Activated CD8-positive, alpha-beta memory T cell treated with anti-CD3 and anti-CD28 coated beads for 1 hour (primary cell): Measurements from ENCODE around the gene FBP1.

Source experiments
- DNase-seq, 2 donors: peaks; one replicate each; pipeline ENCODE4 v3.0.0-alpha.2; 2020; ENCODE audit warnings: low read depth in 1 of 2; ENCODE audit errors: extremely low read depth in 1 of 2

Gene FBP1

DNA sequence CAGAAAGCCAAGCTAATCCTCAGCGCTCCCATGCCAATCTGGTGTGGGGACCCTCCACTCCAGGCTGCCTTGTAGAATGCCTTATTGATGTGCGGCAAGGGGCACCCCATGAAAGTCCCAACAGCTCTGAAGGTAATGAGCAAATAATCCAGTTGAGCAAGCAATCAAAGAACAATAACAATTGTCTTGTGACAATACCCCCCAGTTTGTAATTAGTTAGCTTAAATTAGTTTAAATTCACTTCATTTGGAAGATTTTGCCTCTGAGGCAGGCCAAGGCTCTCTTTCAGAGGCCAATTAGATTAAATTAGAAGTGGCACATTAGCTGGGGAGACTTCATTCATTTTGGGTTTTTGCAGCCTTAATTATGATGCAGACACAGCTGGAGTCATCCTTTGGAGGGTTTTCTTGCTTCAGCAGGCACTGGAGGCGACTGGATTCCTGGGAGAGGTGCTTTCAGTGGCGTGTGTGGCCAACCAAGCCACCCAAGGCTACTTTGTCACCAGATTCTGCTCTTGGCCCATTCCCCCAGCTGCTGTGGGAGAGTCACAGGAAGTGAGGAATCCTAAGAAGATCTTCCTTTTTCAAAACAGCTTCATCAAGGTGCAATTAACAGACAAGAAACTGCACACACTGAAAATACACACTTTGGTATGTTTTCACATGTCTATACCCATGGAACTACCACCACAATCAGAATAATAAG, 17.9 kb upstream of the FBP1 start:
- no peak for DNase-seq

- no peak for DNase-seq
These were observed 16.9 kb upstream of the FBP1 start for GRCh38 chr9:94656200-94656599.

GRCh38 chr9:94655739-94656138, 16.4 kb upstream of the FBP1 start:
- no peak for DNase-seq

DNA sequence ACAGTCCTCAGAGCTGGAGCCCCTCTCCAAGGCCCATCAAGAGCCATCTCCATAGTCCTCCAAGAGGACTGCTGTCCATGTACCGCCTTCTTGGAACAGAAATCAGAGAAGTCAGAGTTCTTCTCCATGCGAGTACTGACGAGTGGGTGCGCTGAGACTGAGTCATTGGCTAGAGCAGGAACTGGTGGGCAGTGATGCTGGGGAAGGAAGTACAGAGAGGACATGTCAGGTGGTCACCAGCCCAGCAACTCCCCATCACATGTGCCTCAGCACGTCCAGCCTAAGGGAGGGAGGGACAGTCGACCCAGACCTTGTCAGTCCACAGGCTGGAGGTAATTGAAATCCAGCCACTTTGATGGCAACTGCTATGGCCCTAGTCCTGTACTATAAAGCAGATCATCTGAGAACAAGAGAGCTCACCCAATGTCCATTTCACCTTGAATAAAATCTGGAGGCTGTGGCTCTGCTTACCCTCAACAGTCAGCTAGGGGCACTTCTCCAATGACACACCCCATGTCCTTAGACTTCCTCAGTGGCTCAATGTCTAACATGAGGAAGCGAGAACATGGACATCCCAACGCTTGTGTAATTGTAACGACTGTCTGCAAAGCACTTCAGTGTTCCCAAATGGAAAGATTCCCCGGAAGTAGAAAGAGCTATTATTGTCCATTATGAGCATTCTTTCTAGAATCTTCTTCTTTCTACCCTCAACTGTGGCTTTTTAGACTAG, 15.0 kb upstream of the FBP1 start:
- no peak for DNase-seq

DNA sequence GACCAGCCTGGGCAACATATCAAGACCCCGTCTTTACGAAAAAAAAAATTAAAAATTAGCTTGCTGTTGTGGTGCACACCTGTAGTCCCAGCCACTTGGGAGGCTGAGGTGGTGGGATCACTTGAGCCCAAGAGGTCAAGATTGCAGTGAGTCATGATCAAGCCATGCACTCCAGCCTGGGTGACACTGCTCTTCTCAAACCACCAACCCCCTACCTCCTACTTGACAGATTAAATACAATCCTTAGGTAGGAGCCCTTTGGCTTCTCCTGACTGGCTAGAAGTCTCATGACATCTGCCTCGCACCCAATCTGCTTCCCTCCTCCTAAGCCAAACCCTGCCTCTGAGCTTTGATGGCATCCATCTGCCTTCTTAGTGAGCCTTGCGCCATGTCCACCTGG, 11.6 kb upstream of the FBP1 start:
- DNase-seq = no peak

DNA sequence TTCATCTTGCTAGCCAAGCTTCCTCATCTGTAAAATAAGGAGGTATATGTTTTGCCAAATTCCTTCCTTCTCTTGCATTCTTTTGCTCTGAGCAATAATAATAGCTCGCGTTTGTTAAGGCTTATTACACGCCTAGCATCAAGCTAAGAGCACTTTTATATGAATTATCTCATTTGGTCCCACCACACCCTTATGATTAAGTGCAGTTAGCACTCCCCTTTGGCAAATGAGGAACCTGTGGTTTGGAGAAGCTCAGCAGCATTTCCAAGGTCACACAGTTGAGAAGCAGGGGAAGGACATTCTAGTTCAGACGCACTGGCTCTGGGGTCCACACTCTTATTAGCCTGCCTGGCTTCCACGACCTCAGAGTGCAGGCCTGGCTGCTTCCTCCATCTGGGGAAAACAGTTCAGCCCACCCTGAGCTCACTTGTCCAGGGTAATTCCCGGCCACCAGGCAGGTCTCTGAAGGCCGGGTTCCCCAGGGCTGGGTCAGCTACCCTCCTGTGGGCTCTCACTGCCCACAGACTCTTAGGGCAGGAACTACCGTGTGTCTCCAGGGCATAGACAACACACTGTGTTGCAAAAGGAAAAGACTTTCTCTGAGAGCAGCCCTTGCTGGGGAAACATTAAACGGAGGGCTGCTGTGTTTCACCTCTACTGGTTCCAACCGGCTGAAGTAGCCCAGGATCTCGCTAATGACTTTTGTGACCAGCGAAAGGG, 9.9 kb upstream of the FBP1 start:
- no peak for DNase-seq

DNA sequence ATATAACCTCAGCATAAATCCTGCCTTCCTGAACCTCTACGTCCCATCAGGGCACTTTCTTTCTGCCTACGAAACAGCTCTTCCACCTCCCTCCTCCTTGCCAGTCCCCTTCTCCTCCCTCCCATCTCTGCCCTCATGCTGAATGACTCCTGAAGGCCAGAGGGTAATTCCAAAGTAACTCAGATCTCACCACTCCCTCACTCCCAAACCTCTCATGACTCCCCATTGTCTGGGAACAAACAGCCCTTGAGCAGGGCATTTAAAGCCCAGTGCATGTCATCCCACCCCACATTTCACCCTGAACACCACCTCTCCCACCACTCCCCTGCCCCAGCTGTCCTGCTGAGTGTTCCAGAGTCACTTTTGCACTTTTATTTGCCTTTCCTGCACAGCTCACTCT, 8.9 kb upstream of the FBP1 start:
- no peak for DNase-seq

GRCh38 chr9:94645901-94646300, 6.6 kb upstream of the FBP1 start:
- DNase-seq = no peak

DNA sequence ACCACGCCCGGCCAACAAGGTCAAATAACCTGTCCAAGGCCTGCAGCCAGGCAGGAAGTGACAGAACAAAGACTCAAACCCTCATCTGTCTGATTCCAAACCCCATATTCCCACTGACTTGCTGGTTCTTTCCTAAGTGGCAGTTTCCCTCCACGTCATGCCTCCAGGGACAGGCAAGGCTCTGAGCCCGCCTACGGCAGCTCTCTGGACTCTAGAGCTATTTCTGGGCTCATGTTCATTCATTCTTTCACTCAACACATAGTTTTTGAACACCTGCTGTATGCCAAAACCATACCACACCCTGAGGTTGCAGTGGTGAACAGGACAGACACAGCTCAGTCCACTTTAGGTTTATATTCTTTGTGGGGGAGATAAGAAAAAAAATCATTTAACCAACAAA, 5.2 kb upstream of the FBP1 start:
- DNase-seq = no peak

- no peak for DNase-seq
These were observed 4.4 kb upstream of the FBP1 start for GRCh38 chr9:94643741-94644140.

- no peak for DNase-seq
These were observed 3.9 kb upstream of the FBP1 start for GRCh38 chr9:94643176-94643575.

DNA sequence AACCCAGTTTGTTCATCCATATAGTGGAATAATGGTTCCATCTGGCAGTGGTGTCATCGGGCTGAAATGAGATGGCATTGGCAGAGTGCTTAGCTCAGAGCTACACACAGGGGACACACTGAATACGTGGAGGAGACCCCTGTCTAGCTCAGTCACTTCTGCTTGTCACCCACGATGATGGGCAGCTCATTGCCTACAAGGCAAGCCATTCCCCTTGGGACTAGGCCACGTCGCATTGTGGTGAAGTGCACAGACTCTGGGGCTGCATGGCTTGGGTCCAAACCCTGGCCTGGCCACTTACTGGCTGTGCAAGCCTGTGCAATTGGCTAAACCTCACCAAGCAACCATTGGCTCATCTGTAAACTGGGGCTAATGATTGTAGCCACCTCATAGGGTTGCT, 3.2 kb upstream of the FBP1 start:
- no peak for DNase-seq

GRCh38 chr9:94639999-94640376, 670 bp upstream of the FBP1 start:
- no peak for DNase-seq

GRCh38 chr9:94638335-94639060, 820 bp downstream of the FBP1 start:
- DNase-seq = no peak

GRCh38 chr9:94632737-94633136, 6.6 kb downstream of the FBP1 start:
- no peak for DNase-seq

DNA sequence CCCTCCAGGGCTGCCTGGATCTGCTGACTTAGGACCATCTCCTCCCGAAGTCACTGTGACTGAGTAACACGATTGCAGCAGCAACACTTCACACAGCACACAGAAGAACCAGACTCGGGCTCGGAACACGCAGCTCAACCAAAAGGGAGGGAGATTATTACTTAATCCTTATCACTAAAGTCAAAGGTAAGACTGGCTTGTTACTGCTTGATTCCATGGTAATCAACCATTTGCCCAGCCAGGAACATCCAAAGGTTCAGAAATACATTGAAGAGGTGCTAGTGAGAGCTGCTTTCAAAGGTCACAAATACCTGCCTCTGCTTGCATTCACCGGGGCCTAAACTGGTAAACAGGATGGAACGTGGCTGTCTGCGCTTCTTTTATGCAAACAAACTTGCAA, 7.7 kb downstream of the FBP1 start:
- DNase-seq = no peak

DNA sequence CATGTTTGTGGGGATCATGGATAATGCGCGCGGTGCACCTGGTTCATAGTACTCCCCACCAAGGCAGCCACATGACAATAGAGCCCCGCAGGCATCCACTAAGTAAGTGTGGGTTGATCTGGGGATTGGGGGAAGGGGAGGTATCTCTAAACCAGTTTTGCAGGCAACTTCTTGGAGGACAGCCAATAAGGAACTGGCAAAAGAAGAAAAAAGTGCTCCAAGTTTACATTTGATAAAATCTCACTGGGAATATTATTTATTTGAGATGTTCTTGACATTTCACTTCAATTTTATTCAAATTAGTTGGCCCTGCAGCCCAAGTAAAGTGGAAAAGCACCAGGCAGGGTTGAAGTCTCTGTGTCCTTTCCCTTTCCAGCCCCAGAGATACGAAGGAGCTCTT, 8.5 kb downstream of the FBP1 start:
- no peak for DNase-seq

DNA sequence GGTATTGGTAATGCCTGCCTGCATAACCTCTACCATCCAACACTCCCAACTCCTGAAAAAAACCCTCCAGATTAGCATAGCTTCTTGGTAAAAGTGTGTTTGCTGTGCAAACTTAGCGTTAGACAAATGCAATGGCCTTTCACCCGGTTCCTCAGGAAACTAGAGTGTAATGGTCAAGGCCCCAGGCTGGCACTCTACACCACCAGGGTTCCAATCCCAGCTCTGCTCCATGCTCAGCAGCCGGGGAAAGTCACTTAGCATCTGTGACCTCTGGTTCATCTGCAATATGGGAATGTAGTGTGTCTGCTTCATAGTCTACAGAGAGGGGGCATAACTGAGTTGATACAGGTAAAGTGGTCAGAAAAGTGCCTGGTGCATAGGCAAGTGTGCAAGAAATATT, 9.0 kb downstream of the FBP1 start:
- no peak for DNase-seq

GRCh38 chr9:94627287-94627686, 12.0 kb downstream of the FBP1 start:
- no peak for DNase-seq

DNA sequence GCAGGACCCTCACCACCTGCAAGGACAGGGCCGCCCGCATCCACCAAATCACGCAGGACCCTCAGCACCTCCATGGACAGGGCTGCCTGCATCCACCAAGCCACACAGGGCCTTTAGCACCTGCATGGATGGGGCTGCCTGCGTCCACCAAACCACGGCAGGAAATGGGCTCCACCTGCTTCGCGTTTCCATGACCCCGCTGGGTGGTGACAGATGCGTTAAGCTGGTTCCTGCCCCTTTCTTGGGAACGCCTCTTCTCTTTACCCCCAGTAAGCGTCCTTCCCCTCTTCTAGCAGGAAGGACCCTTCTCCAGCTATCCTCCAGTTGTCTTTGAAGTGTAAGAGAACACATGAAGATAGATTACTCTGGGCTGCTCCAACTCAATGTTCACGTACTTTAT, 13.5 kb downstream of the FBP1 start:
- no peak for DNase-seq

DNA sequence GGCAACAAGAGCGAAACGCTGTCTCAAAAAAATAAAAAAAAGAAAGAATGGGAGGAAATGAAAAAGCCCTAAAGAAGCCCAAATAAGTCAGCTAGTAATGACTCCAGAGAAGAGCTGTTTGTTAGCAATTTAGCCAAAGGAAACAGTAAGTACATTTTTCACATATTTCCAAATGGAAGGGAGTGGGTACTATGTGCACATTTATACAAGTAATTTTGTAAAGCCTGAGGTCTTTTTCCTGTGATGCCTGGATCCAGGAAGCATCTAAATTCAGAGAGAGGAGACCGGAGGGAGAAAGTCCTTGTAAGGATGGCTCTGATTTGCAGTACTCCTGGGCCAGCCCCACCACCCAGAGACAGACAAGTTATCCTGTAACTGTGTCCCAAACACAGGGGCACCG, 14.7 kb downstream of the FBP1 start:
- no peak for DNase-seq

DNA sequence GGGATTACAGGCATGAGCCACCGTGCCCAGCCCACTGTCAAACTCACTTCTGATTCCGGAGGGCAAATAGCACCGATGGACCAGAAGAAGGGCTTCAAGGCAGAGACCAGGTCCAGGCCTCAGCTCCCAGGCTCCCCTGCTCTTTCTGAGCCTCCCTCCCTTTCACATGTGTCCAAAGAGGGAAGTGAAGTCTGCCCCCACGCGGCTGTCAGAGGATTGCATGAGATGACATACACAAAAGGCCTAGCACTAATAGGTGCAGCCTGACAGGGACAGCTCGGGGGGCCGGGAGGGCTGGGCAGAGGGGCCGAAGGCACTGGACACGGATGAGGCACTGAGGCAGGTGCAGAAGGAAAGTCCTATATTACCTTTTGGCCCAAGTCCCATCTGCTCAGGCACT, 16.1 kb downstream of the FBP1 start:
- DNase-seq = no peak
